GM21423 (cell line): ENCODE measurements around the gene MMRN2.
"Not testable (repeated sequence)": the region's sequence is repeated elsewhere in the genome, so short reads cannot be mapped to it uniquely, and the experiment has no call there.

ENCODE experiments used
- ATAC-seq: cut with Tn5 transposase; IDR thresholded peaks from one replicate; pipeline ENCODE4 v1.9.1; 2021; ENCODE audit warnings: mild to moderate bottlenecking, moderate library complexity; ENCODE audit not compliant: unreplicated experiment

MMRN2 gene, protein sequence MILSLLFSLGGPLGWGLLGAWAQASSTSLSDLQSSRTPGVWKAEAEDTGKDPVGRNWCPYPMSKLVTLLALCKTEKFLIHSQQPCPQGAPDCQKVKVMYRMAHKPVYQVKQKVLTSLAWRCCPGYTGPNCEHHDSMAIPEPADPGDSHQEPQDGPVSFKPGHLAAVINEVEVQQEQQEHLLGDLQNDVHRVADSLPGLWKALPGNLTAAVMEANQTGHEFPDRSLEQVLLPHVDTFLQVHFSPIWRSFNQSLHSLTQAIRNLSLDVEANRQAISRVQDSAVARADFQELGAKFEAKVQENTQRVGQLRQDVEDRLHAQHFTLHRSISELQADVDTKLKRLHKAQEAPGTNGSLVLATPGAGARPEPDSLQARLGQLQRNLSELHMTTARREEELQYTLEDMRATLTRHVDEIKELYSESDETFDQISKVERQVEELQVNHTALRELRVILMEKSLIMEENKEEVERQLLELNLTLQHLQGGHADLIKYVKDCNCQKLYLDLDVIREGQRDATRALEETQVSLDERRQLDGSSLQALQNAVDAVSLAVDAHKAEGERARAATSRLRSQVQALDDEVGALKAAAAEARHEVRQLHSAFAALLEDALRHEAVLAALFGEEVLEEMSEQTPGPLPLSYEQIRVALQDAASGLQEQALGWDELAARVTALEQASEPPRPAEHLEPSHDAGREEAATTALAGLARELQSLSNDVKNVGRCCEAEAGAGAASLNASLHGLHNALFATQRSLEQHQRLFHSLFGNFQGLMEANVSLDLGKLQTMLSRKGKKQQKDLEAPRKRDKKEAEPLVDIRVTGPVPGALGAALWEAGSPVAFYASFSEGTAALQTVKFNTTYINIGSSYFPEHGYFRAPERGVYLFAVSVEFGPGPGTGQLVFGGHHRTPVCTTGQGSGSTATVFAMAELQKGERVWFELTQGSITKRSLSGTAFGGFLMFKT

DNA sequence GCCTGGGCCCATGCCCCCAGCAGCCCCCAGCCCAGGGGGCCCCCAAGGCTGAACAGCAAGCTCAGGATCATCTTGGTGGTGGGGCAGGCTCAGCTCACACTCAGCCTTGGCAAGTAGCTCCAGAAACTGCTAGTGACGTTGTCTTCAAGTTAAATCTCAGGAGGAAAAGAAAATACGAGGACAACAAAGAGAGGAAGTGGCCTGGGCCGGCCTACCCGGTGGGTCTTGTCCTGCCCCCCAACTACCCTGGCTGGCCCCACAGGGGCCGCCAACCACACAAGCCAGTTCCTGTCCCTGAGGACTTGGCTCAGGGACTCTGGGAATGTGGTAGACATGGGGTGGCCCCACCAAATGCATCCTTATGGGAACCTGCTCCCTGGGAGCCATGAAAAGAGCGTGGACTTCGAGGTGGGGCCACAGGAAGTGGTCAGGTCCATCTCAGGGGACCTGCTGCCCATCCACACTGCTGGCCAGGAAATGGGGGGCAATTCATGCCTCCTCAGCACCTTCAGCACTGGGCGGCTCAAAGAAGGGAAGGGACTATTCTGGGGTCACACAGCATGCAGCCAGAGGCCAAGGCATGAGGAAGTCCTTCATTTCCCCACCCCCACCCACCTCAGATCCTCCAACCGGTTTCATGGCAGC is at the start of gene MMRN2:
Gene MMRN2 (minus strand): TSS at position 145 of the 645 bp plus-strand sequence. CDS start 74 bp downstream, at position 71.
- no peak for ATAC-seq

DNA sequence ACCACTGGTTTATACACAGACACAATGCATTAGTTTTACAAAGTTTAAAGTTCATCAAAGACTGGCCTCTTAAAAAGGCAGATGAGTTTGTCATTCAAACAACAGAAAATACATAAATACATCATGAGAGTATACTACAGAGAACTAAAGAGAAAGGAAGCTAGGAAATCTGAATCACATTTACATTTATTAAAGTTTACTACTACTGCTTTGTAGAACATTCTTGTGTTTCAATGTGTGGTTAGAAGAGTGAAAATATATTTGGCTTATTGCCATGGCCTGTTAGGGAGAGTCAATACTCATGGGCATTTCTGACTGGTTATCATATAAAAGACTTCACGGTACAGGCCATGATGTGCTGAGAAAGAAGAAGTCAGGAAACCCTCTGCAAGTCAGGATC is 49.7 kb upstream of the MMRN2 start:
- not testable (repeated sequence) for ATAC-seq

DNA sequence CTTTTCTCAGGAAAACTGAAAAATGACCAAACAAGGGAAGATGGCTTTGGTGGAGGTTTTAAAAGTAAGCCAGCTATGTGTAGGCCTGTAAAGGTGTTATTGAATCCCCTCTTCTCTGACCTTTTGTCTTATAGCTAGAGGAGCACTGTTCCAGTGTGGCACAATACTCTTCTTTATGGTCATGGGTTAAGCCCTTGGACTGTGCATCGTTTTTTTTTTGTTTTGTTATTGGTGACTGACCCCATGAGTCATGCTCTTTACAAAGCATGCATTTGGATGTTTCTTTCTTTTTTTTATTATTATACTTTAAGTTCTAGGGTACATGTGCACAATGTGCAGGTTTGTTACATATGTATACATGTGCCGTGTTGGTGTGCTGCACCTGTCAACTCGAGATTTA is 43.1 kb upstream of the MMRN2 start:
- ATAC-seq, result no peak

DNA sequence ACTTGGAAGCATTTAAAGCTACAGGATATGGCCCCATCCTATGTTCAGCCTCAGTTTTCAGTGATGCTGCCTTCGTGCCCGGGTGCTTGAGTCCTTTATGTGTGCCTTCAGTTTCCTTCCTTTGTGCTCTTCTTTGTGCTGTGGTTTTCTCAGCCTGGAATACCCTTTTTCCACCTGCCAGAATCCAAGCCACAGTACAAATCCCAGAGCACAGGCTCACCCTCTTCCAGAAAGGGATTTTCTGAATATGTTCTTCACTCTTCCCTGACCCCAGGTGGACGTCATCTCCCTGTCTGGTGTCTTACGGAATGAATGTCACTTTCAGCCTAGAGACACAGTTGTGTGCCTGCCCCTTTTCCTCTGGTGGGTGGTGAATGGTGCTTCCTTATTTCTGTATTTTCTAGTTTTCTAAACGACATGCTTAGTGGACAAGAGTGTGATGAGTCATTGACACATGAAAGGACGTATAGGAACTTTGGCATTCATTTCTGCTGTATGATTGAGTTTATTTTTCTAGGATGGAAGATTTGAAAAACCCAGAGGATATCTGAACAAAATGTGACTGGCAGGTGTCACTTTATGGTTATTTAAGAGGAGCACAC is 42.5 kb upstream of the MMRN2 start:
- not testable (repeated sequence) for ATAC-seq

DNA sequence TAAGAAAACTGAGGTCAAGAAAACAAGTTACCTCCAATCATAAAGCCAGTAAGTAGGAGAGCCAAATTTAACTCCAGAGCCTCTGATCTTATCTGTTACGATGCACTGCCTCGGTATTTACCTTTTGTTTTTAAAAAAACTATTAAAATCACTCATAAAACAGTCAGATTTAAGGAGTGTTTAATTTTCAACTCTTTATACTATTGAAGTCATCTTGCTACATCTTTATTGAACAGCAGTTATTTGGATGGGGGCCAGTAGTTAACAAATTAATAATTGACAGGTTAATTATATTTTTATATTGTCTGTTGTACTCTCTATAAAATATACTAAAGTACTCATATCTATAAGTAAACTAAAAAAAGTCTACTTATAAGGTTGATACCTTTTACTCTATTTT is 35.5 kb upstream of the MMRN2 start:
- ATAC-seq, result no peak

DNA sequence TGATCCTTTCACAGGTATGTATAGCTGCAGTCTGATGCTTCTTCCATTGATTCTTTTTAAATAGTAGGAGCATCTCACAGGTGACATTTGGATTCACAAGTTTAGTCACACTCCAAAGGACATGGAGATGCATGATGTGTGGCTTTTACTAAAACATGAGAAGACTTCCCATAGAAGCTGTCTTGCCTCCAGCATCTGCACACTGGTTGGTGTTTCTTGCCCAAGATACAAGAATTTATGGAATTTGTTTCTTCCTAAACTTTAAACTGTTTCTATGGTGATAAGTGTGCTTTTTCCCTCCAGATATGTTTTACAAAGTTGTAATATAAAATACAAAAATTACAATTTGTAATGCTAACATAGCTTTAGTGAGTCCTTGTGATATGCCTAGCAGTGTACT is 35.0 kb upstream of the MMRN2 start:
- no peak for ATAC-seq

DNA sequence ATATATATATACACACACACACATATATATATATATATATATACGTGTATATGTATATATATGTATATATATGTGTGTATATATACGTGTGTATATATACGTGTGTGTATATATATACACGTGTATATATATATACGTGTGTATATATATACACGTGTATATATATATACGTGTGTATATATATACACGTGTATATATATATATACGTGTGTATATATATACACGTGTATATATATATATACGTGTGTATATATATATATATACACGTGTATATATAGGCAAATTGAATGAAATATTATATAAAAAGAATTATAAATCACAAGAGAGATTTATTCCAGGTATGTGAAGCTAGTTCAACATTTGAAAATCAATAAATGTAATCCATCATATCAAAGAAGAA is 33.9 kb upstream of the MMRN2 start:
- ATAC-seq, result not testable (repeated sequence)

DNA sequence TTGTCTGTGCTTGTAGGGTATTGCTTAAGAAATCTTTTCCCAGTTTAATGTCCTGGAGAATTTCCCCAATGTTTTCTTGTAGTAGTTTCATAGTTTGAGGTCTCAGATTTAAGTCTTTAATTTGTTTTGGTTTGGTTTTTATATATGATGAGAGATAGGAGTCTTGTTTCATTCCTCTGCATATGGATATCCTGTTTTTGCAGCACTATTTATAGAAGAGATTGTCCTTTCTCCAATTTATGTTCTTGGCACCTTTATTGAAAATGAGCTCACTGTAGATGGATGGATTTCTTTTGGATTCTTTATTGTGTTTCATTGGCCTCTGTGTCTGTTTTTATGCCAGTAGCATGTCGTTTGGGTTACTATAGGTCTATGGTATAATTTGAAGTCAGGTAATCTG is 31.1 kb upstream of the MMRN2 start:
- no peak for ATAC-seq

DNA sequence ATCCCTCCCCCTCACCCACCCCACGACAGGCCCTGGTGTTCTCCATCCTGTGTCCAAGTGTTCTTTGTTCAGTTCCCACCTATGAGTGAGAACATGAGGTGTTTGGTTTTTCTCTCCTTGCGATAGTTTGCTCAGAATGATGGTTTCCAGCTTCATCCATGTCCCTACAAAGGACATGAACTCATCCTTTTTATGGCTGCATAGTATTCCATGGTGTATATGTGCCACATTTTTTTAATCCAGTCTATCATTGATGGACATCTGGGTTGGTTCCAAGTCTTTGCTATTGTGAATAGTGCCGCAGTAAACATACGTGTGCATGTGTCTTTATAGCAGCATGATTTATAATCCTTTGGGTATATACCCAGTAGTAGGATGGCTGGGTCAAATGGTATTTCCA is 27.1 kb upstream of the MMRN2 start:
- ATAC-seq, result not testable (repeated sequence)

DNA sequence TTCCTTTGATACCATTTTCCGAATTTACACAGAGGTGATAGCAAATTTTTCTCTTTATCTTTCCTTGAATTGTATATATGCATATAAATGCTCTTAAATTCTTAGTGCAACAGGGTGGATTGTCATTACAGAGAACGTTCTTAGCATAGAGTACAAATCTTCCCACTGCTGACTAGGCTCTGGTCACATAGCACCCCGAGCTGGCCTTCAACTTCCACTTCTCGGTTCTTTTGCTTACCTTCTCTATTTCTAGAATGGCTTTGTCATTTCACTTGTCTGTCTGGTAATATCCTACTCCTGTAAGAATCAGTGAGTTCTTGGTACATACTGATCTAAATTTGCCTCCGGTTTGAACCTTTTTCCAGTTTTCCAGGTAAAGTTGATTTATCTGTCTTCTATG is 24.3 kb upstream of the MMRN2 start:
- ATAC-seq, result no peak

DNA sequence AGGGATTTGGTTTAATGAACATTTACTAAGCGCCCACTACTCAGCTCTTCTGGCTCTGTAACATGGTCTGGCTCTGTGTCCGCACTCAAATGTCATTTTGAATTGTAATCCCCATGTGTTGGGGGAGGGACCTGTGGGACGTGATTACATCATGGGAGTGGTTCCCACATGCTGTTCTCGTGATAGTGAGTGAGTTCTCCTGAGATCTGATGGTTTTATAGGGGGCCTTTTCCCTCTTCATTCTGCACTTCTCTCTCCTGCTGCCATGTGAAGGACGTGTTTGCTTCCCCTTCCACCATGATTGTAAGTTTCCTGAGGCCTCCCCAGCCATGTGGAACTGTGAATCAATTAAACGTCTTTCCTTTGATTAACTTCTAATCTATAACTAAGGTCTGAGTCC is 23.6 kb upstream of the MMRN2 start:
- not testable (repeated sequence) for ATAC-seq

DNA sequence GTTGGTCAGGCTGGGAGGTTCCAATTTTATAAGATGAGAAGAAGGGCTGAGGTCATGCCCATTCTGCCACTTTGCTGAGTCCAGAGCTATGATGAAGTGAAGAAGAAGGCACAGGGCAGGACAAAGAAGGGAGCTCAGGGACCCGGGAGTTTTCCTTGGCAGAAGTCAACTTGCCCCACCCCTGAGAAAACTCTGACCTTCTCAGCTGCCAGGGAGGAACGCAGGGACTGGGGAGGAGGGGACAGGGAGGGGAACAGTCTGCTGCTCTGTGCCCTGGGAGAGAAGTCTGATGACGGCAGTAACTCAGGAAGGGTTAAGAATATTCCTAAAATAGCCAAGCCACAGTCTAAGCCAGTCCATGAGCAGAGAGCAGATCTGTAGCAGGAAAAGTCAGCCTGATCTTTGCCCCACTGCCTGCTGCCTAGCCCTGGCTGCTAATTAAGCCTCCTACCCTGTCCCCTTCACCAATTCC is 22.6 kb upstream of the MMRN2 start:
- ATAC-seq, result no peak

DNA sequence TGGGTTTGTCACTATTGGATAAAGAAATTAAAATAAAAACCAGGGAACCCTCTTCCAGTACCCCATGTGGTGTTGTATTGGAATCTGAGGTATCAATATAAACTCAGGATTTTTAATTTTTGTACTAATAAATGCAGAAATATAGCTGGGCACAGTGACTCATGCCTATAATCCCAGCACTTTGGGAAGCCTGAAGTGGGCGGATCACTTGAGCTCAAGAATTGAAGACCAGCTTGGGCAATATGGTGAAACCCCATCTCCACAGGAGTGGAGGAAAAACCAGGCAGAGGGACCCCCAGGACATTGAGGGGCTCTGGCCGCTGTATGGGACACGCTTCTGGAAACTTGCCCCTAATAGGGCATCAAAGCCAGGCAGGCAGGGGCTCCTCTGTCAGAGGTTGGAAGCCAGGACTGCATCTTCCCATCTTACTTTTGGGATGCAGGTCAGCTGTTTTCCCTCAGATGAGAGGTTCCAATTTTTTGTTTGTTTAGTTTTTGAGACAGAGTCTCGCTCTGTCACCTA is 21.9 kb upstream of the MMRN2 start:
- ATAC-seq, result no peak

DNA sequence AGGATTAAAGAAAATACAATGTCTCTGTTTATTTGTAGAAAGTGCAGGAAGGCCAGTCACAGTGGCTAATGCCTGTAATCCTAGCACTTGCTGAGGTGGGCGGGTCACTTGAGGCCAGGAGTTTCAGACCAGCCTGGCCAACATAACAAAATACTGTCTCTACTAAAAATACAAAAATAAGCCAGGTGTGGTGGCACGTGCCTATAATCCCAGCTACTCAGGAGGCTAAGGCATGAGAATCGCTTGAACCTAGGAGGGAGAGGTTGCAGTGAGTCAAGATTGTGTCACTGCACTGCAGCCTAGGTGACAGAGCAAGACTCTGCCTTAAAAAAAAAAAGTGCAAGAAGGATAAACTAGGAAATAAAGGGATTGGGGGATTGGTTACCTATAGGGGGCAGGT is 21.0 kb upstream of the MMRN2 start:
- ATAC-seq, result not testable (repeated sequence)

DNA sequence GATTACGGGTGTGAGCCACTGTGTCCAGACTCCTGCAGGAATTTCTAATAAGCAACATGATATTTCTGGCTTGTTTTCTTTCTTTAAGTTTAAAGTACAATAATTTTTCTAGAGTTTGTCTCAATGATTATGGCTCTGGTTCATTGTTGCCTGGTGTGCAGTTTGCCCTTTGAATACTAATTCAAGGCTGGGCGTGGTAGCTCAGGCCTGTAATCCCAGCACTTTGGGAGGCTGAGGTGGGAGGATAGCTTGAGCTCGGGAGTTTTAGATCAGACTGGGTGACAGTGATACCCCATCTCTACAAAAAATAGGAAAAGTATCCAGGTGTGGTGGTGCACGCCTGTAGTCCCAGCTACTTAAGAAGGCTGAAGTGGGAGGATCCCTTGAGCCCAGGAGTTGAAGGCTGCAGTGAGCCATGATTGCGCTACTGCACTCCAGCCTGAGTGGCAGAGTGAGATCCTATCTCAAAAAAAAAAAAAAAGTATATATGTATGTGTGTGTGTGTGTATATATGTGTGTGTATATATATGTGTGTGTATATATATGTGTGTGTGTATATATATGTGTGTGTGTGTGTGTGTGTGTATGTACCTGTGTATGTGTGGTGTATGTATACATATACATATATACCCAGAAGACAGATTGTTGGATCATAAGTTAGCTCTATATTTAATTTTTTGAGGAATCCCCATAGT is 19.1 kb upstream of the MMRN2 start:
- ATAC-seq, result no peak

DNA sequence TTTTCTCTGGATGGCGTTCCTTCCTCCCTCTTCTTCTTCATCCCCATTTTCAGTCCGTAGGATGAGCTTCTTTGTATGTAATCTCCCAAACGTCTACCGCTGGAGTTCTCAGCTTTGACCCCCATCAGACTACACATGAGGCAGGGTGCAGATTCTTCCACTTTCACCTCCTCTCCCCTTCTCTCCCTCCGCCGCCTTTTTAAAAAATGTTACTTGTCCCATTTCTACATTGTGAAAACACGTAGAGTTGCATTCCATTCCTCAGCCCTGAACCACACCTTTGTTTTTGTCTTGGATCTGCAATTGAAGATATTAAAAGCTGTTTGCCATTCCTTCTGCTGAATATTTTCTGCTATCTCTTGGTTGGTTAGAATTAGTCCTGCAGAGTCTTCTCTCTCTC is 17.1 kb upstream of the MMRN2 start:
- ATAC-seq, result no peak

DNA sequence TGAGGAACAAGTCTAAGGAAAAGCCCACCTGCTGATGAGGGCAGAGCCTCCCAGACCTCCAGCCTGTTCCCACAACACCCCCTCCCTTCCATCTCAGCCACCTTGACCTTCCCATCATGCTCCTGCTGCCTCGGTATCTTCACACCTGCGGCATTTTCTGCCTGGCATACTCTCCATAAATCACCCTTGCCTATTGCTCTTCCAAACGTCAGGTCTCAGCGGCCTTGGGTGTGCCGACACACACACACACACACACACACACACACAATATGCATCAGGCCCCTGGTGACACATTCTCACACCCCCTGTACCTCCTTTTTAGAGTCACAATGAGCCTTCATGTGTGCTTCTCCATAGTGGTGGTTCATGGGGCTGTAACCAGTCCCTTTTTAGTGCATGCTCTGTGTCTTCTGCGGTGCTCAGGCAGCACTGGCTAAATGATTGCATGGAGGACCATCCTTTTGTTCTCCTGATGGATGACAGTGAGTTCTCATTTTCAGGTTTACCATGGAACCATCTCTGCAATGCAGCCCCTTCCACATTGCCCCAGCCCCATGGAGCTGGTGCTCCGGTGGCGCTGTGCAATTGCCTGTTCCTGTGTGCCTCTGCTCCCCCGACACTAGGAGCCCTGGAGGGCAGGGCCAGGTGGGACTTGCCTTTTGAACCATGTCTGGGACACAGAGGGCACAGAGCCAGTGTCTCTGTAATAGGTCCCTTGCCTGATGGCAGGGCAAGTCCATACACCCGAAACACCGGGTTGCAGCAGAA is 15.4 kb upstream of the MMRN2 start:
- ATAC-seq, result no peak

DNA sequence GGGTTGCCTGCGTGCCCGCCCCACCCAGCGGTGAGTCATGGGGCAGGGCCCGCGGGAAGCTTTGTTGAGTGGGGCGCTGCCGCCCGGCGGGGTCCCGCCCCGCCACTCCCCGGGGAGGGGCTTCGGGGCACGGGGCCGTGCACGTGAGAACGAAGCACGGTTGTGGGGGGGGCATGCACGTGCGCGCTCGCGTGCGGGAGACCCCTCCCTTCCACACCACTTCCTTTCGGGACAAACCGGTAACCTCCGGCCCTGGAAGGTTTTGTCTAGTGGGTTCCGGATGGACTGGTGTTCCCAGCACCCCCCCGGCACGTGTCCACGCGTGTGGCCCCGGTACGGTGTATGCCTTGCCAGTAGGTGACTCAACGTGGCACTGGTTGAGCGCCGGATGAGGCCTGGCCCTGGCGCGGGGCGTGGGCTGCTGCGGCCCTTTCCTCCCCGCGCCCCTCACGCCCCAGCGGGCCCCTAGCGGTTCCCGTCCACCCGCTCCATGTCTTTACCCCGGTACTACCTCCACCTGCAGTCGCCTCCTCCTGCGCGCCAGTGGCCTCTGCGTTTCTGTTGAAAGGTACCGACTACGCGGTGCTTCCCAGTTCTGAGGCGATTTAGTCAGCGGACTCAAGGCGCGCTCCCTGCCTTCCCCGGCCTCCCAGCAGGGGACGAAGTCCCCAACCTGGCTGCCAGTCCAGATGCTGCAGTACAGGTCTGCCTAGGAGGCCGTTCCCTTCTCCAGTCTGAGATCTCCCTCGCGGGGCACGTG is 14.0 kb upstream of the MMRN2 start:
- ATAC-seq, result peak; percentile 79

DNA sequence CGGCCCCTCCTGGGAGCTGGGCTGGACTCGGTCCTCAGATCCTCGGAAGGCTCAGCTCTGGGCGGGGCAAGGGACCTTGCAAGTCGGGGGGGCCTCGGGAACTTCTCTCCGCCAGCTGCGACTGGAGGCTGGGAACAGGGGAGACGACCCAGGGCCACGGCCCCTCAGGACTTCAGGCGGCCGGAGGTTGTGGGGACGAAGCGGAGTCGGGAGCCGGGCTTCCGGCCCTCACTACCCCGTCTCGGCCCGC is 13.5 kb upstream of the MMRN2 start:
- no peak for ATAC-seq
